GM06990 (cell line): Measurements from ENCODE around the gene EP400.

Experiments
- DNase-seq: peaks from one replicate; pipeline ENCODE4 v3.0.0-alpha.2; 2011; ENCODE audit not compliant: insufficient read length; ENCODE audit errors: extremely low read depth
- H3K27me3 ChIP-seq: replicated peaks from 2 replicates; pipeline ENCODE4 v1.6.0; 2011; ENCODE audit warnings: low read length; ENCODE audit not compliant: control insufficient read depth, insufficient read depth
- H3K36me3 ChIP-seq: 2 replicates; pipeline ENCODE4 v1.5.1; 2011; ENCODE audit warnings: low read length; ENCODE audit not compliant: control insufficient read depth, insufficient read depth
- H3K4me3 ChIP-seq: replicated peaks from 2 replicates; pipeline ENCODE4 v1.5.1; 2011; ENCODE audit warnings: low read depth, mild to moderate bottlenecking, control low read depth, low read length
- CTCF ChIP-seq: IDR thresholded peaks from 2 replicates; pipeline ENCODE4 v1.5.1; 2011; ENCODE audit warnings: low read length, control low read depth, mild to moderate bottlenecking, inconsistent platforms; ENCODE audit not compliant: insufficient read depth, poor library complexity, severe bottlenecking

The EP400 gene

GRCh38 chr12:132103542-132104308 lies 154.0 kb downstream of the EP400 start:
- Histone ChIP-seq H3K36me3 (peaks cover 3% of the 10 kb centered on the region), H3K4me3 (no peak overlapping the region), H3K27me3 (no peaks in the 10 kb centered on the region)
- TF ChIP-seq CTCF = no peak
- DNase-seq = no peak

- no peak for TF ChIP-seq CTCF
- Histone ChIP-seq H3K36me3 (peaks cover 5% of the 10 kb centered on the region), H3K4me3 (no peak overlapping the region), H3K27me3 (no peaks in the 10 kb centered on the region)
- DNase-seq = no peak
Observed at GRCh38 chr12:132105467-132105866, 155.7 kb downstream of the EP400 start.

- Histone ChIP-seq H3K4me3 (no peak overlapping the region), H3K36me3 (peaks cover 11% of the 10 kb centered on the region), H3K27me3 (no peaks in the 10 kb centered on the region)
- no peak for TF ChIP-seq CTCF
- no peak for DNase-seq
Observed at GRCh38 chr12:132106921-132107320, 157.2 kb downstream of the EP400 start.

GRCh38 chr12:132108211-132108832 lies 158.6 kb downstream of the EP400 start:
- Histone ChIP-seq H3K4me3 (no peak overlapping the region), H3K36me3 (peaks cover 12% of the 10 kb centered on the region), H3K27me3 (no peaks in the 10 kb centered on the region)
- DNase-seq = no peak
- TF ChIP-seq CTCF = no peak

- Histone ChIP-seq H3K36me3 (peaks cover 16% of the 10 kb centered on the region), H3K27me3 (no peaks in the 10 kb centered on the region), H3K4me3 (no peak overlapping the region)
- TF ChIP-seq CTCF = no peak
- no peak for DNase-seq
Observed at GRCh38 chr12:132109741-132110140, 160.0 kb downstream of the EP400 start.
